H1 (cell line): ENCODE results near the gene FRZB. TPM values are rescaled to one million over a fixed set of nuclear protein-coding genes. Genes with fewer than 3 reads are reported as not detected.

Source experiments
- CTCF ChIA-PET: fragments of 300-600 bp; sonication (Branson Sonifier 250); formaldehyde crosslinking; loops from one replicate; lab custom pipeline; 2021; ENCODE audit not compliant: partially characterized antibody; lab: Charles Lee
- POLR2A ChIA-PET: fragments of 300-600 bp; sonication (Branson Sonifier 250); formaldehyde crosslinking; loops from one replicate; lab custom pipeline; 2021; ENCODE audit warnings: inconsistent platforms; ENCODE audit not compliant: partially characterized antibody; lab: Charles Lee
- DNase-seq, 2 experiments: peaks; one replicate each; pipeline versions ENCODE4 v3.0.0 to v3.0.0-alpha.2; 2010 to 2022; ENCODE audit warnings: low spot score in 2 of 2, low read depth in 1 of 2, mixed read lengths in 1 of 2
- FAIRE-seq: peaks from 2 replicates; lab custom pipeline; 2011; peaks lifted over from hg19 to GRCh38; lab: Jason Lieb, UNC
- H2AFZ ChIP-seq: 2 replicates; pipeline ENCODE4 v1.8.1; 2012; ENCODE audit warnings: low read length, inconsistent platforms
- H2AK5ac ChIP-seq: 2 replicates; pipeline ENCODE4 v1.6.1; 2013; ENCODE audit warnings: low read depth, low read length
- H2BK120ac ChIP-seq: replicated peaks from 2 replicates; pipeline ENCODE3; 2013; ENCODE audit warnings: low read depth, low read length, inconsistent platforms
- H2BK12ac ChIP-seq: 2 replicates; pipeline ENCODE4 v1.6.1; 2013; ENCODE audit warnings: low read depth, low read length
- H2BK15ac ChIP-seq: 2 replicates; pipeline ENCODE4 v1.6.1; 2013; ENCODE audit warnings: low read length
- H2BK20ac ChIP-seq: 2 replicates; pipeline ENCODE4 v1.6.1; 2013; ENCODE audit warnings: low read length
- H2BK5ac ChIP-seq: 2 replicates; pipeline ENCODE4 v1.6.1; 2013; ENCODE audit warnings: low read depth, low read length
- H3K14ac ChIP-seq: 2 replicates; pipeline ENCODE4 v1.6.1; 2013; ENCODE audit warnings: inconsistent platforms; ENCODE audit not compliant: insufficient read length
- H3K18ac ChIP-seq: 2 replicates; pipeline ENCODE4 v1.6.1; 2013; ENCODE audit warnings: low read length; ENCODE audit errors: extremely low read depth
- H3K23ac ChIP-seq: 2 replicates; pipeline ENCODE4 v1.6.1; 2013; ENCODE audit warnings: inconsistent platforms; ENCODE audit not compliant: insufficient read length
- H3K23me2 ChIP-seq: 2 replicates; pipeline ENCODE4 v1.6.1; 2013; ENCODE audit warnings: low read depth, low read length
- H3K27ac ChIP-seq: 2 replicates; pipeline ENCODE4 v1.6.1; 2011; ENCODE audit warnings: low read depth, low read length, inconsistent platforms
- H3K27me3 ChIP-seq, 4 experiments: replicated peaks in 1 of 4; 1 replicate in 1 of 4; 2 replicates in 3 of 4; pipeline versions ENCODE4 v1.6.1 to v1.8.1; 2011 to 2013; ENCODE audit warnings: low read length in 3 of 4, mild to moderate bottlenecking in 3 of 4, inconsistent platforms in 2 of 4, mixed read lengths in 2 of 4, moderate library complexity in 1 of 4; ENCODE audit not compliant: control insufficient read depth in 3 of 4, insufficient read depth in 3 of 4; ENCODE audit errors: extremely low read depth in 1 of 4
- H3K36me3 ChIP-seq, 4 experiments: 2 replicates each; pipeline versions ENCODE4 v1.6.1 to v1.8.1; 2011 to 2013; ENCODE audit warnings: mild to moderate bottlenecking in 4 of 4, low read length in 3 of 4, moderate library complexity in 2 of 4, control low read depth in 1 of 4, inconsistent platforms in 1 of 4; ENCODE audit not compliant: insufficient read depth in 4 of 4, control insufficient read depth in 2 of 4
- H3K4ac ChIP-seq: replicated peaks from 2 replicates; pipeline ENCODE3; 2013; ENCODE audit warnings: low read length, low read depth, mixed read lengths, inconsistent platforms; ENCODE audit not compliant: insufficient read length
- H3K4me1 ChIP-seq, 4 experiments: replicated peaks in 1 of 4; 1 replicate in 1 of 4; 2 replicates in 3 of 4; pipeline versions ENCODE4 v1.6.1 to v1.8.1; 2011 to 2013; ENCODE audit warnings: low read length in 3 of 4, inconsistent platforms in 2 of 4, mixed read lengths in 1 of 4; ENCODE audit not compliant: insufficient read depth in 4 of 4, control insufficient read depth in 3 of 4
- H3K4me2 ChIP-seq, 2 experiments: 2 replicates each; pipeline versions ENCODE4 v1.6.1 to v1.8.1; 2011 to 2013; ENCODE audit warnings: low read depth in 2 of 2, low read length in 2 of 2, control low read depth in 1 of 2, inconsistent platforms in 1 of 2, mild to moderate bottlenecking in 1 of 2; ENCODE audit not compliant: insufficient read depth in 1 of 2
- H3K4me3 ChIP-seq, 4 experiments: fragments of 200-600, 300-600 bp in 1 of 4; sonication (generic), shearing (Covaris generic), sonication (Bioruptor Twin) in 1 of 4; 2 replicates each; pipeline versions ENCODE4 v1.5.1 to v1.8.1; 2011 to 2016; ENCODE audit warnings: low read length in 4 of 4, low read depth in 3 of 4, control low read depth in 2 of 4, inconsistent platforms in 2 of 4, mild to moderate bottlenecking in 2 of 4, mixed read lengths in 1 of 4, moderate library complexity in 1 of 4; ENCODE audit not compliant: insufficient read depth in 2 of 4; ENCODE audit errors: extremely low read depth in 1 of 4
- H3K56ac ChIP-seq: replicated peaks from 2 replicates; pipeline ENCODE3; 2013; ENCODE audit warnings: low read depth, mild to moderate bottlenecking, mixed read lengths, low read length, inconsistent platforms; ENCODE audit not compliant: insufficient read length
- H3K79me1 ChIP-seq: 2 replicates; pipeline ENCODE4 v1.6.1; 2013; ENCODE audit warnings: low read depth, low read length, control low read depth
- H3K79me2 ChIP-seq, 2 experiments: 2 replicates each; pipeline versions ENCODE4 v1.6.1 to v1.8.1; 2012 to 2013; ENCODE audit warnings: low read length in 2 of 2, mild to moderate bottlenecking in 2 of 2, inconsistent platforms in 1 of 2; ENCODE audit not compliant: insufficient read depth in 2 of 2, control insufficient read depth in 1 of 2
- H3K9ac ChIP-seq, 4 experiments: replicated peaks in 1 of 4; 1 replicate in 1 of 4; 2 replicates in 3 of 4; pipeline versions ENCODE4 v1.6.1 to v1.8.1; 2011 to 2013; ENCODE audit warnings: low read depth in 3 of 4, low read length in 3 of 4, control low read depth in 2 of 4, mild to moderate bottlenecking in 2 of 4, moderate library complexity in 2 of 4, inconsistent platforms in 1 of 4; ENCODE audit errors: extremely low read depth in 1 of 4
- H3K9me3 ChIP-seq, 2 experiments: 2 replicates each; pipeline versions ENCODE4 v1.6.1 to v1.8.1; 2012 to 2013; ENCODE audit warnings: mild to moderate bottlenecking in 2 of 2, moderate library complexity in 2 of 2, control low read depth in 1 of 2, inconsistent platforms in 1 of 2, low read depth in 1 of 2, low read length in 1 of 2, mixed read lengths in 1 of 2; ENCODE audit not compliant: insufficient read depth in 2 of 2
- H4K20me1 ChIP-seq, 2 experiments: replicated peaks in 1 of 2; 2 replicates each; pipeline versions ENCODE3 to v1.8.1; 2011 to 2013; ENCODE audit warnings: inconsistent platforms in 2 of 2, low read length in 2 of 2, mild to moderate bottlenecking in 1 of 2; ENCODE audit not compliant: insufficient read depth in 2 of 2, control insufficient read depth in 1 of 2
- H4K5ac ChIP-seq: 2 replicates; pipeline ENCODE4 v1.6.1; 2013; ENCODE audit warnings: low read length, low read depth, mixed read lengths, inconsistent platforms; ENCODE audit not compliant: insufficient read length
- H4K8ac ChIP-seq: 2 replicates; pipeline ENCODE4 v1.8.0; 2013; ENCODE audit warnings: mild to moderate bottlenecking, moderate library complexity, low read length, inconsistent platforms; ENCODE audit not compliant: insufficient read depth; ENCODE audit errors: extremely low read depth
- H4K91ac ChIP-seq: replicated peaks from 2 replicates; pipeline ENCODE3; 2013; ENCODE audit warnings: low read length, mixed read lengths, inconsistent platforms; ENCODE audit not compliant: insufficient read length
- BACH1 ChIP-seq: IDR thresholded peaks from 2 replicates; pipeline ENCODE4 v1.6.1; 2012; ENCODE audit warnings: low read length, improper control_type of control experiment
- BRCA1 ChIP-seq: IDR thresholded peaks from 2 replicates; pipeline ENCODE4 v1.6.1; 2012; ENCODE audit warnings: low read depth, low read length, improper control_type of control experiment
- CEBPB ChIP-seq: IDR thresholded peaks from 2 replicates; pipeline ENCODE4 v1.6.1; 2012; ENCODE audit warnings: low read depth, low read length
- EGR1 ChIP-seq: IDR thresholded peaks from 2 replicates; pipeline ENCODE4 v1.6.1; 2011; ENCODE audit warnings: low read depth, low read length, borderline replicate concordance
- KDM1A ChIP-seq: fragments of 200-600, 300-600 bp; sonication (generic); IDR thresholded peaks from 2 replicates; pipeline ENCODE4 v1.7.1; 2016; ENCODE audit warnings: mild to moderate bottlenecking, low read length, borderline replicate concordance
- KDM5A ChIP-seq: fragments of 200-600 bp; IDR thresholded peaks from 2 replicates; pipeline ENCODE4 v1.7.1; 2012; ENCODE audit warnings: mild to moderate bottlenecking, low read length, inconsistent platforms, mixed read lengths
- TAF7 ChIP-seq: optimal IDR thresholded peaks from 2 replicates; pipeline ENCODE3; 2011; ENCODE audit warnings: low read depth, mild to moderate bottlenecking, inconsistent platforms, low read length, moderate library complexity, borderline replicate concordance
- WGBS, 2 experiments: shearing (Covaris generic) in 1 of 2; methylation state at CpG; one replicate each; pipeline versions ENCODE4 v1.1.6 to v1.1.7; 2013 to 2015; ENCODE audit warnings: low lambda C conversion rate in 2 of 2, mixed read lengths in 2 of 2, inconsistent platforms in 1 of 2, low coverage in 1 of 2, missing lambda C conversion rate in 1 of 2; ENCODE audit not compliant: insufficient replicate concordance in 2 of 2, insufficient coverage in 1 of 2, insufficient read length in 1 of 2; ENCODE audit errors: extremely low coverage in 1 of 2, missing lambda C conversion rate in 1 of 2; 5-methylcytosine and 5-hydroxymethylcytosine counted together
- polyA plus RNA-seq, 7 experiments: library from polyadenylated mRNA; depleted of rRNA in 3 of 7; stranded (reverse) in 5 of 7; unstranded in 2 of 7; fragments of >200 nt in 5 of 7; fragments of 200-250 nt in 2 of 7; gene quantifications; 1 replicate in 5 of 7; 2 replicates in 1 of 7; 4 replicates in 1 of 7; pipeline versions ENCODE4 v1.2.1 to v1.2.3, GENCODE V29; 2011 to 2013; ENCODE audit warnings: missing spikeins in 2 of 7, mixed read lengths in 2 of 7
- total RNA-seq: library from RNA; stranded (reverse); fragmentation: NEBNext Ultra II Directional; extraction: Animal tissue kit (Norgen Biotek cat#: 25700); gene quantifications from 2 replicates; pipeline ENCODE4 v1.2.1, GENCODE V29; 2021

FRZB gene
- total and polyA plus RNA-seq, 2 of the 8 experiments (the other 6 are each of a cell fraction or from before 2014, with no cell fraction given) = 4.4 to 4.6 TPM

- Histone ChIP-seq H3K79me1 (no peaks in the 10 kb centered on the region), H2BK5ac (no peak overlapping the region), H4K8ac (no peak overlapping the region), H3K9me3 (no peaks in the 10 kb centered on the region), H3K4me1 (no peaks in the 10 kb centered on the region), H3K4me2 (no peak overlapping the region), H3K27me3 (no peaks in the 10 kb centered on the region), H3K4ac (no peak overlapping the region), H2BK120ac (no peak overlapping the region), H2BK15ac (no peak overlapping the region), H3K79me2 (no peaks in the 10 kb centered on the region), H3K36me3 (no peaks in the 10 kb centered on the region), H3K23me2 (no peaks in the 10 kb centered on the region), H3K27ac (no peak overlapping the region), H3K56ac (no peak overlapping the region), H2AFZ (no peak overlapping the region), H3K18ac (no peak overlapping the region), H3K23ac (no peak overlapping the region), H4K20me1 (no peaks in the 10 kb centered on the region), H2BK12ac (no peak overlapping the region), H2AK5ac (no peak overlapping the region), H4K5ac (no peak overlapping the region), H3K4me3 (no peak overlapping the region), H4K91ac (no peak overlapping the region), H2BK20ac (no peak overlapping the region), H3K14ac (no peak overlapping the region), H3K9ac (no peak overlapping the region)
- CTCF ChIA-PET = interaction anchor here (1.3 to 5.3 kb wide), 2 partner anchors 20 to 27 kb away, joined by 4 to 27 read pairs; no protein-coding TSS in a partner anchor
- FAIRE-seq (no peak), DNase-seq (no peak)
- no peak for TF ChIP-seq BACH1
- no peak for TF ChIP-seq BRCA1
- no peak for TF ChIP-seq KDM1A
- no peak for TF ChIP-seq EGR1
- TF ChIP-seq KDM5A = no peak
- no peak for TF ChIP-seq CEBPB
- no peak for TF ChIP-seq TAF7
- POLR2A ChIA-PET = no interaction called here
- 95% methylated on average over 3 of the region's 3 CpGs; no CpG with 5 or more reads in 1 of the 2 experiments for WGBS, 2 experiments
Observed at GRCh38 chr2:182890773-182891378, 24.4 kb upstream of the FRZB start.
